ENCODE data around the gene HOXA4. TPM values are rescaled to one million over a fixed set of nuclear protein-coding genes. Genes with fewer than 3 reads are reported as not detected.

Gene HOXA4
- total RNA-seq, 1 experiment from 2014 or later, result 1.0 TPM

- no TSS peak for BruUV-seq (replicated peaks)
- intact Hi-C loops (cut with micrococcal nuclease; ENCODE audit: unreplicated experiment), result loop anchor here (5.0 kb wide), 1 partner anchor 1260 kb away; no protein-coding TSS in a partner anchor
- TF ChIP-seq CTCF (IDR thresholded peaks at IDR 0.05; ENCODE audit: unreplicated experiment), result no peak
These were observed 21.6 kb upstream of the HOXA4 start, which contains the start of gene HOXA3 for GRCh38 chr7:27151931-27152815. Gene HOXA3 (minus strand): TSS chr7:27152583. CDS start chr7:27110640, 41,943 bp downstream.

GRCh38 chr7:27151341-27151930 lies 20.9 kb upstream of the HOXA4 start:
- H3K27me3 Mint-ChIP-seq (ENCODE audit: unreplicated experiment), result peaks cover 36% of the 10 kb centered on the region
- intact Hi-C loops (cut with micrococcal nuclease; ENCODE audit: unreplicated experiment), result loop anchor here (5.0 kb wide), 1 partner anchor 1259 kb away; no protein-coding TSS in a partner anchor
- peak; percentile 50 for DNase-seq

More at GRCh38 chr7:27151931-27152815, 21.6 kb upstream of the HOXA4 start, which contains the start of gene HOXA3:
- Mint-ChIP-seq H3K27ac (ENCODE audit: unreplicated experiment) (peak within 1 kb of the TSS; percentile 73), H3K9me3 (ENCODE audit: low read depth, unreplicated experiment) (no peaks in the 10 kb centered on the region), H3K4me1 (ENCODE audit: low read depth, unreplicated experiment) (peaks cover 11% of the 10 kb centered on the region), H3K4me3 (ENCODE audit: low read depth, unreplicated experiment) (peak within 1 kb of the TSS; percentile 76), H3K27me3 (ENCODE audit: unreplicated experiment) (peaks cover 36% of the 10 kb centered on the region), H3K36me3 (ENCODE audit: insufficient read depth, unreplicated experiment) (peaks cover 37% of the 10 kb centered on the region)
- no peak for DNase-seq
- CTCF ChIA-PET, result interaction anchor here (0.8 to 2.4 kb wide), 3 partner anchors 9 to 53 kb away, joined by 3 to 8 read pairs (median 5); partner anchors contain the start of gene HOXA10

GRCh38 chr7:27150568-27151340 lies 20.2 kb upstream of the HOXA4 start:
- no TSS peak for BruUV-seq (replicated peaks)
- Mint-ChIP-seq H3K9me3 (ENCODE audit: low read depth, unreplicated experiment) (no peaks in the 10 kb centered on the region), H3K4me1 (ENCODE audit: low read depth, unreplicated experiment) (peaks cover 11% of the 10 kb centered on the region), H3K4me3 (ENCODE audit: low read depth, unreplicated experiment) (peak overlapping the region; percentile 76), H3K36me3 (ENCODE audit: insufficient read depth, unreplicated experiment) (peaks cover 37% of the 10 kb centered on the region), H3K27me3 (ENCODE audit: unreplicated experiment) (peaks cover 36% of the 10 kb centered on the region), H3K27ac (ENCODE audit: unreplicated experiment) (peak overlapping the region; percentile 73)
- peak; percentile 91 for DNase-seq
- CTCF ChIA-PET, result interaction anchor here (0.7 to 2.4 kb wide), 13 partner anchors 9 to 1208 kb away, joined by 3 to 21 read pairs (median 5); partner anchors contain the start of genes HOXA10 and SKAP2
- intact Hi-C loops (cut with micrococcal nuclease; ENCODE audit: unreplicated experiment), result loop anchor here (5.0 kb wide), 1 partner anchor 1258 kb away; no protein-coding TSS in a partner anchor
- TF ChIP-seq CTCF (IDR thresholded peaks at IDR 0.05; ENCODE audit: unreplicated experiment), result peak; percentile 96

More at GRCh38 chr7:27151341-27151930, 20.9 kb upstream of the HOXA4 start:
- no TSS peak for BruUV-seq (replicated peaks)
- H3K9me3 Mint-ChIP-seq (ENCODE audit: low read depth, unreplicated experiment), result no peaks in the 10 kb centered on the region
- H3K4me1 Mint-ChIP-seq (ENCODE audit: low read depth, unreplicated experiment), result peaks cover 11% of the 10 kb centered on the region
- TF ChIP-seq CTCF (IDR thresholded peaks at IDR 0.05; ENCODE audit: unreplicated experiment), result no peak
- CTCF ChIA-PET, result interaction anchor here (1.1 to 2.4 kb wide), 10 partner anchors 8 to 782 kb away, joined by 3 to 21 read pairs (median 5); partner anchors contain the start of genes HOXA10 and SKAP2
- peak overlapping the region; percentile 76 for H3K4me3 Mint-ChIP-seq (ENCODE audit: low read depth, unreplicated experiment)
- peaks cover 37% of the 10 kb centered on the region for H3K36me3 Mint-ChIP-seq (ENCODE audit: insufficient read depth, unreplicated experiment)
- H3K27ac Mint-ChIP-seq (ENCODE audit: unreplicated experiment), result peak overlapping the region; percentile 73
